Tibial nerve (tissue), 4 donors: ENCODE data around the gene LPCAT3.

Experiments
- CTCF ChIP-seq, 5 experiments: fragments of 200-600 bp in 3 of 5; fragments of 450-650 bp in 2 of 5; sonication (generic) in 3 of 5; IDR thresholded peaks; one replicate each; pipeline ENCODE4 v1.5.1; 2016 to 2019; ENCODE audit warnings: antibody characterized with exemption in 5 of 5, mild to moderate bottlenecking in 3 of 5, moderate library complexity in 2 of 5
- EP300 ChIP-seq, 2 donors: sonication (generic); formaldehyde crosslinking; IDR thresholded peaks; one replicate each; pipeline ENCODE4 v1.6.1; 2017; ENCODE audit warnings: antibody characterized with exemption in 2 of 2, mild to moderate bottlenecking in 1 of 2
- POLR2A ChIP-seq, 2 donors: fragments of 450-650 bp; IDR thresholded peaks; one replicate each; pipeline ENCODE4 v1.6.1; 2017; ENCODE audit warnings: antibody characterized with exemption in 2 of 2, mild to moderate bottlenecking in 2 of 2, moderate library complexity in 2 of 2

- TF ChIP-seq CTCF (IDR thresholded peaks at IDR 0.05) (no peak), POLR2A (IDR thresholded peaks at IDR 0.05) (no peak), EP300 (IDR thresholded peaks at IDR 0.05) (peak in 1 of 2 donors; percentile 14)
Observed at GRCh38 chr12:6928703-6929407, 89.4 kb downstream of the LPCAT3 start.
